ENCODE measurements around the gene ZNF157.

The ZNF157 gene

GRCh38 chrX:47446971-47447370 lies 76.6 kb downstream of the ZNF157 start:
- DNase-seq (ENCODE audit: low read depth, low spot score): no peak

- no peak for DNase-seq (ENCODE audit: low read depth, low spot score)
Observed at GRCh38 chrX:47447607-47448006, 77.2 kb downstream of the ZNF157 start.

- DNase-seq (ENCODE audit: low read depth, low spot score): no peak
Observed at GRCh38 chrX:47448165-47448806, 77.9 kb downstream of the ZNF157 start.

GRCh38 chrX:47452112-47452511 lies 81.7 kb downstream of the ZNF157 start:
- DNase-seq (ENCODE audit: low read depth, low spot score): no peak

GRCh38 chrX:47456080-47456479 lies 85.7 kb downstream of the ZNF157 start:
- no peak for DNase-seq (ENCODE audit: low read depth, low spot score)

GRCh38 chrX:47458528-47458927 lies 88.2 kb downstream of the ZNF157 start:
- DNase-seq (ENCODE audit: low read depth, low spot score): no peak

- DNase-seq (ENCODE audit: low read depth, low spot score): no peak
Observed at GRCh38 chrX:47460561-47460960, 90.2 kb downstream of the ZNF157 start.

Data from astrocyte of the hippocampus (primary cell).